BJ (cell line): ENCODE results near the gene RTN4RL2. TPM values are rescaled to one million over a fixed set of nuclear protein-coding genes. Genes with fewer than 3 reads are reported as not detected.

Experiments
- CTCF ChIA-PET: fragments of 350-600 bp; formaldehyde crosslinking; extraction: SDS; loops from one replicate; lab custom pipeline; 2021; ENCODE audit warnings: antibody characterized with exemption, inconsistent platforms; lab: Yijun Ruan, JAX
- POLR2A ChIA-PET: fragments of 300-600 bp; sonication (Branson Sonifier 250); formaldehyde crosslinking; extraction: SDS; loops from one replicate; lab custom pipeline; 2021; ENCODE audit warnings: antibody characterized with exemption; lab: Charles Lee
- DNase-seq: peaks from one replicate; pipeline ENCODE4 v3.0.0-alpha.2; 2011; ENCODE audit warnings: low read depth
- H3K27me3 ChIP-seq: 2 replicates; pipeline ENCODE4 v1.6.0; 2011; ENCODE audit warnings: low read length; ENCODE audit not compliant: control insufficient read depth, insufficient read depth
- H3K36me3 ChIP-seq: 2 replicates; pipeline ENCODE4 v1.5.1; 2011; ENCODE audit warnings: low read length; ENCODE audit not compliant: control insufficient read depth, insufficient read depth
- H3K4me3 ChIP-seq: 2 replicates; pipeline ENCODE4 v1.5.1; 2011; ENCODE audit warnings: low read depth, mild to moderate bottlenecking, control low read depth, low read length
- CTCF ChIP-seq: IDR thresholded peaks from 2 replicates; pipeline ENCODE4 v1.5.1; 2011; ENCODE audit warnings: low read depth, mild to moderate bottlenecking, control low read depth, inconsistent platforms, low read length, moderate library complexity; ENCODE audit not compliant: insufficient read depth
- polyA plus RNA-seq: library from polyadenylated mRNA; depleted of rRNA; stranded (reverse); fragments of >200 nt; gene quantifications from 2 replicates; pipeline ENCODE4 v1.2.3, GENCODE V29; 2011

RTN4RL2 gene
- polyA plus RNA-seq, 1 experiment = 0.43 TPM

- Histone ChIP-seq H3K27me3 (no peaks in the 10 kb centered on the region), H3K36me3 (no peaks in the 10 kb centered on the region), H3K4me3 (no peak overlapping the region)
- TF ChIP-seq CTCF = no peak
- CTCF ChIA-PET = no interaction called here
- POLR2A ChIA-PET = no interaction called here
- no peak for DNase-seq
Observed at GRCh38 chr11:57432149-57432561, 28.2 kb upstream of the RTN4RL2 start.

- ChIA-PET CTCF (interaction anchor here (2.8 kb wide), 1 partner anchor 26 kb away, joined by 8 read pairs; no protein-coding TSS in a partner anchor), POLR2A (no interaction called here)
- no peak for TF ChIP-seq CTCF
- Histone ChIP-seq H3K4me3 (no peak overlapping the region), H3K36me3 (no peaks in the 10 kb centered on the region), H3K27me3 (no peaks in the 10 kb centered on the region)
- DNase-seq = no peak
Observed at GRCh38 chr11:57432714-57433163, 27.6 kb upstream of the RTN4RL2 start.

GRCh38 chr11:57434640-57435546 lies 25.4 kb upstream of the RTN4RL2 start:
- POLR2A ChIA-PET = no interaction called here
- DNase-seq = peak; percentile 89
- no peak for TF ChIP-seq CTCF
- Histone ChIP-seq H3K27me3 (no peaks in the 10 kb centered on the region), H3K4me3 (no peak overlapping the region), H3K36me3 (no peaks in the 10 kb centered on the region)
- CTCF ChIA-PET = interaction anchor here (0.6 to 2.8 kb wide), 6 partner anchors 8 to 59 kb away, joined by 3 to 8 read pairs (median 3); no protein-coding TSS in a partner anchor

GRCh38 chr11:57436031-57436430 lies 24.3 kb upstream of the RTN4RL2 start:
- H3K4me3 ChIP-seq = no peak overlapping the region
- CTCF ChIA-PET = interaction anchor here (1.0 to 2.2 kb wide), 5 partner anchors 18 to 205 kb away, joined by 3 to 20 read pairs (median 5); partner anchors contain the start of gene RTN4RL2
- no peaks in the 10 kb centered on the region for H3K27me3 ChIP-seq
- no peak for DNase-seq
- no peak for TF ChIP-seq CTCF
- no peaks in the 10 kb centered on the region for H3K36me3 ChIP-seq
- POLR2A ChIA-PET = no interaction called here
